HCT116 (cell line): Measurements from ENCODE around the gene SEC22C. TPM values are rescaled to one million over a fixed set of nuclear protein-coding genes. Genes with fewer than 3 reads are reported as not detected.

Source experiments
- ATAC-seq: fragments of 200-7000 bp; cut with Tn5 transposase; 2 replicates; pipeline ENCODE4 v1.9.1; 2020; ENCODE audit warnings: mild to moderate bottlenecking, moderate library complexity
- BruUV-seq: library from RNA; stranded (reverse); fragments of 400-500 nt; replicated peaks from 2 replicates; lab custom pipeline; 2021; lab: Mats Ljungman, UMichigan
- CTCF ChIA-PET: fragments of 300-600 bp; sonication (Branson Sonifier 250); formaldehyde crosslinking; loops from one replicate; lab custom pipeline; 2021; ENCODE audit warnings: antibody characterized with exemption; lab: Charles Lee
- POLR2A ChIA-PET: fragments of 300-600, 350-600 bp; sonication (Branson Sonifier 250); formaldehyde crosslinking; loops from one replicate; lab custom pipeline; 2021; ENCODE audit warnings: antibody characterized with exemption; lab: Charles Lee
- RAD21 ChIA-PET, 2 experiments: fragments of 300-600 bp; sonication (Branson Sonifier 250); formaldehyde crosslinking; loops; one replicate each; lab custom pipeline; 2023; ENCODE audit warnings: low total read pairs in 2 of 2; ENCODE audit not compliant: uncharacterized antibody in 2 of 2, unreplicated experiment in 2 of 2, low non-redundant PET in 1 of 2; lab: Charles Lee
- DNase-seq: peaks from one replicate; pipeline ENCODE4 v3.0.0-alpha.2; 2010; ENCODE audit warnings: low read depth, low spot score
- H2AFZ ChIP-seq: fragments of 200-600 bp; shearing (Covaris generic), sonication (generic); 2 replicates; pipeline ENCODE4 v1.6.1; 2017; ENCODE audit warnings: low read depth, mixed run types, mixed read lengths, antibody characterized with exemption, low read length; ENCODE audit not compliant: poor library complexity, severe bottlenecking
- H3K27ac ChIP-seq: 2 replicates; pipeline ENCODE4 v1.5.1; 2012; ENCODE audit warnings: low read depth, low read length
- H3K27me3 ChIP-seq: fragments of 200-600 bp; sonication (generic); 2 replicates; pipeline ENCODE4 v1.6.1; 2016; ENCODE audit warnings: mixed run types, low read length, mixed read lengths; ENCODE audit not compliant: insufficient read depth
- H3K36me3 ChIP-seq, 2 experiments: fragments of 200-500 bp in 1 of 2; fragments of 200-600 bp in 1 of 2; sonication (Bioruptor generic) in 1 of 2; sonication (generic) in 1 of 2; 2 replicates each; pipeline versions ENCODE4 v1.5.1 to v1.6.1; 2014 to 2016; ENCODE audit warnings: low read length in 2 of 2, inconsistent platforms in 1 of 2, mixed read lengths in 1 of 2, mixed run types in 1 of 2; ENCODE audit not compliant: insufficient read depth in 2 of 2, control insufficient read depth in 1 of 2
- H3K4me1 ChIP-seq, 2 experiments: fragments of 200-600 bp in 1 of 2; sonication (generic) in 1 of 2; 2 replicates each; pipeline versions ENCODE4 v1.5.1 to v1.6.1; 2012 to 2017; ENCODE audit warnings: low read length in 2 of 2, inconsistent platforms in 1 of 2, mild to moderate bottlenecking in 1 of 2, mixed read lengths in 1 of 2, mixed run types in 1 of 2, moderate library complexity in 1 of 2; ENCODE audit not compliant: insufficient read depth in 2 of 2, control insufficient read depth in 1 of 2
- H3K4me2 ChIP-seq: fragments of 200-600 bp; sonication (generic); 2 replicates; pipeline ENCODE4 v1.6.1; 2017; ENCODE audit warnings: mixed run types, low read length, mixed read lengths
- H3K4me3 ChIP-seq, 2 experiments: fragments of 200-600 bp in 1 of 2; sonication (generic) in 1 of 2; replicated peaks in 1 of 2; 2 replicates each; pipeline ENCODE4 v1.5.1; 2011 to 2016; ENCODE audit warnings: low read length in 2 of 2, control low read depth in 1 of 2, low read depth in 1 of 2, mild to moderate bottlenecking in 1 of 2, mixed read lengths in 1 of 2, mixed run types in 1 of 2
- H3K79me2 ChIP-seq: fragments of 200-600 bp; sonication (generic); 2 replicates; pipeline ENCODE4 v1.6.1; 2017; ENCODE audit warnings: mild to moderate bottlenecking, mixed run types, low read length, moderate library complexity, mixed read lengths; ENCODE audit not compliant: insufficient read depth
- H3K9ac ChIP-seq: fragments of 200-600 bp; sonication (generic); 2 replicates; pipeline ENCODE4 v1.6.1; 2016; ENCODE audit warnings: low read length, mixed read lengths
- H3K9me2 ChIP-seq: fragments of 200-600 bp; sonication (generic), shearing (Covaris generic); 2 replicates; pipeline ENCODE4 v1.6.1; 2017; ENCODE audit warnings: mixed run types, mild to moderate bottlenecking, moderate library complexity; ENCODE audit not compliant: insufficient read depth
- H3K9me3 ChIP-seq, 2 experiments: fragments of 200-500 bp in 1 of 2; fragments of 200-600 bp in 1 of 2; sonication (Bioruptor generic) in 1 of 2; sonication (generic) in 1 of 2; 2 replicates each; pipeline ENCODE4 v1.6.1; 2014 to 2017; ENCODE audit warnings: low read length in 2 of 2, mixed read lengths in 2 of 2, inconsistent platforms in 1 of 2, low read depth in 1 of 2, mild to moderate bottlenecking in 1 of 2, mixed run types in 1 of 2, moderate library complexity in 1 of 2; ENCODE audit not compliant: control insufficient read depth in 1 of 2, insufficient read depth in 1 of 2
- H4K20me1 ChIP-seq: fragments of 200-600 bp; sonication (generic), shearing (Covaris generic); 2 replicates; pipeline ENCODE4 v1.6.1; 2017; ENCODE audit warnings: mixed run types, mild to moderate bottlenecking, moderate library complexity; ENCODE audit not compliant: insufficient read depth
- CEBPB ChIP-seq: IDR thresholded peaks from 2 replicates; pipeline ENCODE4 v1.6.1; 2012; ENCODE audit warnings: low read depth
- EGR1 ChIP-seq: IDR thresholded peaks from 2 replicates; pipeline ENCODE4 v1.6.1; 2012; ENCODE audit warnings: low read depth
- EZH2 ChIP-seq: fragments of 200-600 bp; sonication (generic); IDR thresholded peaks from 2 replicates; pipeline ENCODE4 v1.6.1; 2017; ENCODE audit warnings: antibody characterized with exemption, mixed run types
- JUND ChIP-seq: IDR thresholded peaks from 2 replicates; pipeline ENCODE4 v1.6.1; 2012
- POLR2A ChIP-seq: IDR thresholded peaks from 2 replicates; pipeline ENCODE4 v1.7.0; 2011; ENCODE audit warnings: borderline replicate concordance; ENCODE audit not compliant: insufficient read depth, insufficient read length; ENCODE audit errors: extremely low read depth
- RAD21 ChIP-seq: IDR thresholded peaks from 2 replicates; pipeline ENCODE4 v1.6.1; 2012; ENCODE audit warnings: low read depth, mild to moderate bottlenecking
- REST ChIP-seq: IDR thresholded peaks from 2 replicates; pipeline ENCODE4 v1.6.1; 2012; ENCODE audit warnings: low read depth
- SIN3A ChIP-seq: IDR thresholded peaks from 2 replicates; pipeline ENCODE4 v1.6.1; 2012; ENCODE audit warnings: low read depth
- SRF ChIP-seq: IDR thresholded peaks from 2 replicates; pipeline ENCODE4 v1.6.1; 2012; ENCODE audit warnings: low read depth
- TCF7L2 ChIP-seq: IDR thresholded peaks from 2 replicates; pipeline ENCODE4 v1.7.0; 2011; ENCODE audit warnings: borderline replicate concordance, inconsistent platforms; ENCODE audit not compliant: insufficient read depth, insufficient read length; ENCODE audit errors: extremely low read depth
- YY1 ChIP-seq: IDR thresholded peaks from 2 replicates; pipeline ENCODE4 v1.6.1; 2011; ENCODE audit warnings: low read length, low read depth, moderate library complexity, mild to moderate bottlenecking; ENCODE audit not compliant: insufficient replicate concordance; ENCODE audit errors: extremely low read depth
- ZBTB33 ChIP-seq: IDR thresholded peaks from 2 replicates; pipeline ENCODE4 v1.6.1; 2011; ENCODE audit warnings: mild to moderate bottlenecking, low read length, moderate library complexity; ENCODE audit not compliant: insufficient replicate concordance; ENCODE audit errors: extremely low read depth
- intact Hi-C: fragments of 100-400 bp; cut with micrococcal nuclease; formaldehyde crosslinking; loops from 2 replicates; pipeline ENCODE4 v1.10.0; 2022
- total RNA-seq: library from RNA; stranded (reverse); gene quantifications from one replicate; pipeline ENCODE4 v1.2.1, GENCODE V29; 2021; ENCODE audit not compliant: unreplicated experiment
- TF ChIP-seq, protein P1 (sequence below), 3 experiments: fragments of 200-600 bp in 1 of 3; sonication (generic) in 1 of 3; IDR thresholded peaks in 2 of 3; conservative IDR thresholded peaks in 1 of 3; 2 replicates each; pipeline ENCODE4 v1.5.1; 2012 to 2017; ENCODE audit warnings: low read depth in 2 of 3, low read length in 2 of 3, antibody characterized with exemption in 1 of 3, borderline replicate concordance in 1 of 3, control low read depth in 1 of 3, mild to moderate bottlenecking in 1 of 3, mixed read lengths in 1 of 3, mixed run types in 1 of 3, moderate library complexity in 1 of 3; ENCODE audit not compliant: insufficient read depth in 1 of 3

The SEC22C gene
- total RNA-seq, 1 experiment from 2014 or later = 43.4 TPM

- H3K79me2 ChIP-seq = no peaks in the 10 kb centered on the region
- POLR2A ChIA-PET = no interaction called here
- no peaks in the 10 kb centered on the region for H4K20me1 ChIP-seq
- H3K27me3 ChIP-seq = no peaks in the 10 kb centered on the region
- no peaks in the 10 kb centered on the region for H3K4me1 ChIP-seq
- H3K27ac ChIP-seq = no peak overlapping the region
- TF ChIP-seq JUND = no peak
- TF ChIP-seq REST = no peak
- no peak for TF ChIP-seq TCF7L2
- TF ChIP-seq CEBPB = no peak
- no peak for TF ChIP-seq SRF
- TF ChIP-seq ZBTB33 = no peak
- no peak for TF ChIP-seq EGR1
- TF ChIP-seq EZH2 = no peak
- TF ChIP-seq, protein P1, sequence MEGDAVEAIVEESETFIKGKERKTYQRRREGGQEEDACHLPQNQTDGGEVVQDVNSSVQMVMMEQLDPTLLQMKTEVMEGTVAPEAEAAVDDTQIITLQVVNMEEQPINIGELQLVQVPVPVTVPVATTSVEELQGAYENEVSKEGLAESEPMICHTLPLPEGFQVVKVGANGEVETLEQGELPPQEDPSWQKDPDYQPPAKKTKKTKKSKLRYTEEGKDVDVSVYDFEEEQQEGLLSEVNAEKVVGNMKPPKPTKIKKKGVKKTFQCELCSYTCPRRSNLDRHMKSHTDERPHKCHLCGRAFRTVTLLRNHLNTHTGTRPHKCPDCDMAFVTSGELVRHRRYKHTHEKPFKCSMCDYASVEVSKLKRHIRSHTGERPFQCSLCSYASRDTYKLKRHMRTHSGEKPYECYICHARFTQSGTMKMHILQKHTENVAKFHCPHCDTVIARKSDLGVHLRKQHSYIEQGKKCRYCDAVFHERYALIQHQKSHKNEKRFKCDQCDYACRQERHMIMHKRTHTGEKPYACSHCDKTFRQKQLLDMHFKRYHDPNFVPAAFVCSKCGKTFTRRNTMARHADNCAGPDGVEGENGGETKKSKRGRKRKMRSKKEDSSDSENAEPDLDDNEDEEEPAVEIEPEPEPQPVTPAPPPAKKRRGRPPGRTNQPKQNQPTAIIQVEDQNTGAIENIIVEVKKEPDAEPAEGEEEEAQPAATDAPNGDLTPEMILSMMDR (IDR thresholded peaks at IDR 0.05 in 2 of 3, conservative IDR thresholded peaks at IDR 0.05 in 1 of 3; ENCODE audit: borderline replicate concordance in 1 of 3, insufficient read depth in 1 of 3, low read depth in 2 of 3, low read length in 2 of 3) = no peak
- no peak for TF ChIP-seq RAD21
- no peak for TF ChIP-seq SIN3A
- TF ChIP-seq YY1 = no peak
- TF ChIP-seq POLR2A = no peak
- TF ChIP-seq, all 23 proteins: peak for 0
- Histone ChIP-seq H3K9me3 (no peaks in the 10 kb centered on the region), H3K4me3 (no peak overlapping the region), H3K36me3 (peaks cover 26 to 36% of the 10 kb centered on the region in 2 experiments), H3K4me2 (no peak overlapping the region), H2AFZ (no peak overlapping the region), H3K9ac (no peak overlapping the region), H3K9me2 (no peaks in the 10 kb centered on the region)
- DNase-seq = no peak
- ChIA-PET RAD21 (no interaction called here), CTCF (no interaction called here)
- ATAC-seq = no peak
- BruUV-seq = no TSS peak
- intact Hi-C loops = loop anchor here (10.0 kb wide), 1 partner anchor 641 kb away; no protein-coding TSS in a partner anchor
Observed at GRCh38 chr3:42556089-42556632, 25.6 kb downstream of the SEC22C start.
